Hepatocyte (in vitro differentiated cells): ENCODE results near the gene CLCN7.
A peak's percentile ranks its signal among the peaks of the same experiment; 100 is the strongest.

Experiments
- EZH2 ChIP-seq: fragments of 200-600 bp; sonication (generic); IDR thresholded peaks from 2 replicates; pipeline ENCODE4 v1.6.1; 2016; ENCODE audit warnings: antibody characterized with exemption, mild to moderate bottlenecking, borderline replicate concordance
- TF ChIP-seq, protein P1 (sequence below): fragments of 200-600 bp; sonication (generic); IDR thresholded peaks from 2 replicates; pipeline ENCODE4 v1.5.1; 2016; ENCODE audit warnings: antibody characterized with exemption, mild to moderate bottlenecking; ENCODE audit not compliant: poor library complexity

GRCh38 chr16:1494129-1494640 is 19.4 kb upstream of the CLCN7 start:
- TF ChIP-seq, protein P1, sequence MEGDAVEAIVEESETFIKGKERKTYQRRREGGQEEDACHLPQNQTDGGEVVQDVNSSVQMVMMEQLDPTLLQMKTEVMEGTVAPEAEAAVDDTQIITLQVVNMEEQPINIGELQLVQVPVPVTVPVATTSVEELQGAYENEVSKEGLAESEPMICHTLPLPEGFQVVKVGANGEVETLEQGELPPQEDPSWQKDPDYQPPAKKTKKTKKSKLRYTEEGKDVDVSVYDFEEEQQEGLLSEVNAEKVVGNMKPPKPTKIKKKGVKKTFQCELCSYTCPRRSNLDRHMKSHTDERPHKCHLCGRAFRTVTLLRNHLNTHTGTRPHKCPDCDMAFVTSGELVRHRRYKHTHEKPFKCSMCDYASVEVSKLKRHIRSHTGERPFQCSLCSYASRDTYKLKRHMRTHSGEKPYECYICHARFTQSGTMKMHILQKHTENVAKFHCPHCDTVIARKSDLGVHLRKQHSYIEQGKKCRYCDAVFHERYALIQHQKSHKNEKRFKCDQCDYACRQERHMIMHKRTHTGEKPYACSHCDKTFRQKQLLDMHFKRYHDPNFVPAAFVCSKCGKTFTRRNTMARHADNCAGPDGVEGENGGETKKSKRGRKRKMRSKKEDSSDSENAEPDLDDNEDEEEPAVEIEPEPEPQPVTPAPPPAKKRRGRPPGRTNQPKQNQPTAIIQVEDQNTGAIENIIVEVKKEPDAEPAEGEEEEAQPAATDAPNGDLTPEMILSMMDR = peak; percentile 30
- no peak for TF ChIP-seq EZH2
